K562 (cell line): Measurements from ENCODE around the gene ETNK1. TPM values are rescaled to one million over a fixed set of nuclear protein-coding genes. Genes with fewer than 3 reads are reported as not detected.
"Not testable (repeated sequence)": the region's sequence is repeated elsewhere in the genome, so short reads cannot be mapped to it uniquely, and the experiment has no call there.

Source experiments
- ATAC-seq: fragments of 200-7000 bp; cut with Tn5 transposase; 3 replicates; pipeline ENCODE4 v1.9.1; 2020; ENCODE audit warnings: moderate library complexity
- BruUV-seq: library from RNA; stranded (reverse); fragments of 400-500 nt; replicated peaks from 2 replicates; lab custom pipeline; 2021; lab: Mats Ljungman, UMichigan
- CTCF ChIA-PET: fragments of 300-600 bp; formaldehyde crosslinking; extraction: SDS; loops from one replicate; lab custom pipeline; 2021; ENCODE audit warnings: low intra/inter-chr PET ratio; lab: Yijun Ruan, JAX
- POLR2A ChIA-PET: fragments of 300-600, 350-650 bp; sonication (Branson Sonifier 250); formaldehyde crosslinking; extraction: SDS; loops from one replicate; lab custom pipeline; 2021; ENCODE audit warnings: antibody characterized with exemption, inconsistent platforms; lab: Yijun Ruan, JAX
- DNase-seq, 4 experiments: peaks; one replicate each; pipeline versions ENCODE4 v3.0.0 to v3.0.0-alpha.2; 2011 to 2018; ENCODE audit warnings: low spot score in 3 of 4, mixed read lengths in 3 of 4; ENCODE audit errors: extremely low read depth in 1 of 4
- FAIRE-seq: peaks from 2 replicates; lab custom pipeline; 2011; peaks lifted over from hg19 to GRCh38; lab: Jason Lieb, UNC
- H2AFZ ChIP-seq: 2 replicates; pipeline ENCODE4 v1.6.0; 2011; ENCODE audit warnings: low read depth, low read length, control low read depth, inconsistent platforms
- H3K27ac ChIP-seq: fragments of 200-600 bp; 3 replicates; pipeline ENCODE4 v1.8.0; 2011; ENCODE audit warnings: low read depth, mild to moderate bottlenecking, control low read depth, inconsistent platforms, low read length, moderate library complexity, mixed read lengths; ENCODE audit errors: extremely low read depth
- H3K27me3 ChIP-seq, 2 experiments: fragments of 300-600 bp in 1 of 2; 2 replicates in 1 of 2; 3 replicates in 1 of 2; pipeline versions ENCODE4 v1.6.0 to v1.8.0; 2011; ENCODE audit warnings: inconsistent platforms in 2 of 2, low read length in 2 of 2, mild to moderate bottlenecking in 1 of 2, mixed read lengths in 1 of 2, moderate library complexity in 1 of 2; ENCODE audit not compliant: control insufficient read depth in 2 of 2, insufficient read depth in 2 of 2
- H3K36me3 ChIP-seq: fragments of 300-600 bp; 3 replicates; pipeline ENCODE4 v1.8.0; 2011; ENCODE audit warnings: mild to moderate bottlenecking, low read length, inconsistent platforms; ENCODE audit not compliant: control insufficient read depth, insufficient read depth
- H3K4me1 ChIP-seq, 2 experiments: fragments of 200-600 bp in 1 of 2; replicated peaks in 1 of 2; 2 replicates in 1 of 2; 3 replicates in 1 of 2; pipeline versions ENCODE4 v1.5.1 to v1.8.0; 2011; ENCODE audit warnings: inconsistent platforms in 2 of 2, low read length in 2 of 2, mild to moderate bottlenecking in 1 of 2, mixed read lengths in 1 of 2, moderate library complexity in 1 of 2; ENCODE audit not compliant: control insufficient read depth in 2 of 2, insufficient read depth in 2 of 2
- H3K4me2 ChIP-seq: 2 replicates; pipeline ENCODE4 v1.6.1; 2011; ENCODE audit warnings: low read length, control low read depth, inconsistent platforms, mixed read lengths; ENCODE audit not compliant: insufficient read depth
- H3K4me3 ChIP-seq: fragments of 200-600 bp; sonication (generic), shearing (Covaris generic); 2 replicates; pipeline ENCODE4 v1.5.1; 2016; ENCODE audit warnings: control low read depth, inconsistent platforms
- H3K79me2 ChIP-seq: fragments of 200-600 bp; 3 replicates; pipeline ENCODE4 v1.8.0; 2011; ENCODE audit warnings: low read length, inconsistent platforms; ENCODE audit not compliant: control insufficient read depth, insufficient read depth
- H3K9ac ChIP-seq, 2 experiments: 2 replicates each; pipeline versions ENCODE4 v1.6.0 to v1.6.1; 2011; ENCODE audit warnings: low read depth in 2 of 2, low read length in 2 of 2, control low read depth in 1 of 2, inconsistent platforms in 1 of 2, mild to moderate bottlenecking in 1 of 2, mixed read lengths in 1 of 2; ENCODE audit not compliant: insufficient read depth in 1 of 2
- H3K9me1 ChIP-seq: one replicate; pipeline ENCODE4 v1.6.0; 2011; ENCODE audit warnings: inconsistent platforms, mild to moderate bottlenecking, low read length, moderate library complexity; ENCODE audit not compliant: control insufficient read depth, insufficient read depth
- H3K9me3 ChIP-seq: replicated peaks from 2 replicates; pipeline ENCODE4 v1.5.1; 2011; ENCODE audit warnings: low read depth, low read length, inconsistent platforms; ENCODE audit not compliant: control insufficient read depth, insufficient read depth
- H4K20me1 ChIP-seq: replicated peaks from 2 replicates; pipeline ENCODE4 v1.6.1; 2011; ENCODE audit warnings: low read length, inconsistent platforms, mixed read lengths; ENCODE audit not compliant: control insufficient read depth, insufficient read depth
- ADNP ChIP-seq: fragments of 200-800 bp; sonication (Bioruptor generic); IDR thresholded peaks from 2 replicates; pipeline ENCODE4 v1.6.1; 2016; ENCODE audit warnings: missing genetic modification characterization, missing compliant biosample characterization
- CBX5 ChIP-seq: IDR thresholded peaks from 2 replicates; pipeline ENCODE4 v1.6.1; 2014; ENCODE audit warnings: low read depth, borderline replicate concordance
- NFIC ChIP-seq: fragments of 450-650 bp; IDR thresholded peaks from 2 replicates; pipeline ENCODE4 v1.6.1; 2017; ENCODE audit warnings: mild to moderate bottlenecking, inconsistent platforms
- TRIM24 ChIP-seq, 2 experiments: fragments of 450-650 bp; IDR thresholded peaks; 2 replicates each; pipeline ENCODE4 v1.6.1; 2016
- TRIM28 ChIP-seq: fragments of 450-650 bp; IDR thresholded peaks from 2 replicates; pipeline ENCODE4 v1.6.1; 2017
- WGBS: fragments of 100-300 bp; shearing (Covaris generic); methylation state at CpG from one replicate; pipeline ENCODE4 v1.1.6; 2016; ENCODE audit warnings: low coverage, mixed read lengths; ENCODE audit not compliant: insufficient coverage; ENCODE audit errors: missing lambda C conversion rate; 5-methylcytosine and 5-hydroxymethylcytosine counted together
- in situ Hi-C: fragments of 300-500 bp; cut with MboI; formaldehyde crosslinking; loops from 4 replicates; pipeline ENCODE4 v1.15.0; 2018; ENCODE audit warnings: inconsistent platforms, mixed read lengths
- intact Hi-C: fragments of 100-400 bp; cut with micrococcal nuclease; formaldehyde crosslinking; loops from 2 replicates; pipeline ENCODE4 v1.14.2; 2022
- polyA plus RNA-seq, 8 experiments: library from polyadenylated mRNA; depleted of rRNA in 4 of 8; stranded (reverse) in 5 of 8; unstranded in 3 of 8; fragments of >200 nt; fragmentation: Nextera tagmentation in 2 of 8; fragmentation: Illumina TruSeq in 1 of 8; extraction: Ambion mirVana in 2 of 8; extraction: Trizol in 1 of 8; gene quantifications; 2 replicates each; pipeline versions ENCODE4 v1.2.1 to v1.2.3, GENCODE V29; 2011 to 2014; ENCODE audit warnings: inconsistent platforms in 1 of 8, missing spikeins in 1 of 8
- total RNA-seq, 7 experiments: library from RNA; depleted of rRNA in 6 of 7; stranded (reverse); fragments of >200 nt in 6 of 7; fragmentation: Illumina TruSeq in 2 of 7; extraction: Trizol in 2 of 7; gene quantifications; 2 replicates each; pipeline versions ENCODE4 v1.2.1 to v1.2.3, GENCODE V29; 2011 to 2021; ENCODE audit warnings: low replicate concordance in 1 of 7
- TF ChIP-seq, protein P1 (sequence below): fragments of 450-650 bp; IDR thresholded peaks from 2 replicates; pipeline ENCODE4 v1.6.1; 2018; ENCODE audit warnings: mild to moderate bottlenecking, low read depth; ENCODE audit not compliant: partially characterized antibody

The ETNK1 gene
- total and polyA plus RNA-seq, 9 of the 15 experiments (the other 6 are each of a cell fraction or from before 2014, with no cell fraction given) = 10.0 to 70.5 (median 36.0) TPM

DNA sequence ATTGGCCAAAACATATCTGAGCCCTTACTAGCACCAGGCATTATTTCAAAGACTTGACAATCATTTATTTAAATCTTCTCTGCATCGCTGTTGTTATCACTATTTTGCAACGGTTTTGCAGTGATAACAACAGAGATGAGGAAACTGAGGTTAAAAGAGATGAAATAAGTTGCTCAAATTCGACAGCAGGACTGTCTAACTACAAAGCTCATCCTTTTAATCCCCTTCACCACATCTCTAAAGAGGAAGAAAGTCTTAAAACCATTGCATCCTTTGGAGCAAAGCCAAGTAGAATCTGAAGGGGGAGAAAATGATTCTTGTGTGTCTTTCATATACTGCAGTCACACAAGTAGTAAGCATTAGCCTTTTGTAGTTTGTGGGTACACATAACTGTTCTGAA is 14.8 kb upstream of the ETNK1 start:
- in situ Hi-C loops = no loop called here

DNA sequence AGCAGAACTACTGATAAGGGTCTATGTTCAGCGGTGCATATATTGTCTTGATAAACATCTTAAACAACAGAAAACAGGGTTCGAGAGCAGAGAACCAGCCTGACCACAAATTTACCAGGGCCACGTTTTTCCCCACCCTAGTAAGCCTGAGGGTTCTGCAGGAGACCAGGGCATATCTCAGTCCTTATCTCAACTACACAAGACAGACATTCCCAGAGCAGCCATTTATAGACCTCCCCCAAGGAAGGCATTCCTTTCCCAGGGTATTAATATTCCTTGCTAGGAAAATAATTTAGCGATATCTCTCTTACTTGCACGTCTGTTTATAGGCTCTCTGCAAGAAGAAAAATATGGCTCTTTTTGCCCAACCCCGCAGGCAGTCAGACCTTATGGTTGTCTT is 12.1 kb upstream of the ETNK1 start:
- H3K36me3 ChIP-seq, FAIRE-seq, ATAC-seq, H2AFZ ChIP-seq, CTCF ChIA-PET, H4K20me1 ChIP-seq, H3K9ac ChIP-seq, H3K9me3 ChIP-seq, H3K27me3 ChIP-seq, H3K4me3 ChIP-seq, H3K9me1 ChIP-seq, intact Hi-C loops, H3K4me2 ChIP-seq, POLR2A ChIA-PET, BruUV-seq, H3K27ac ChIP-seq, in situ Hi-C loops, H3K4me1 ChIP-seq, DNase-seq, H3K79me2 ChIP-seq: not testable (repeated sequence)
- peak in 1 of 2 experiments; percentile 67; a peak in 2 of 4 replicates for TF ChIP-seq TRIM24 (IDR thresholded peaks at IDR 0.05)
- peak; percentile 92 for TF ChIP-seq TRIM28
- TF ChIP-seq CBX5 = 0 out of 2 replicates have a peak, but pooled peaks have one; percentile 57
- TF ChIP-seq, protein P1, sequence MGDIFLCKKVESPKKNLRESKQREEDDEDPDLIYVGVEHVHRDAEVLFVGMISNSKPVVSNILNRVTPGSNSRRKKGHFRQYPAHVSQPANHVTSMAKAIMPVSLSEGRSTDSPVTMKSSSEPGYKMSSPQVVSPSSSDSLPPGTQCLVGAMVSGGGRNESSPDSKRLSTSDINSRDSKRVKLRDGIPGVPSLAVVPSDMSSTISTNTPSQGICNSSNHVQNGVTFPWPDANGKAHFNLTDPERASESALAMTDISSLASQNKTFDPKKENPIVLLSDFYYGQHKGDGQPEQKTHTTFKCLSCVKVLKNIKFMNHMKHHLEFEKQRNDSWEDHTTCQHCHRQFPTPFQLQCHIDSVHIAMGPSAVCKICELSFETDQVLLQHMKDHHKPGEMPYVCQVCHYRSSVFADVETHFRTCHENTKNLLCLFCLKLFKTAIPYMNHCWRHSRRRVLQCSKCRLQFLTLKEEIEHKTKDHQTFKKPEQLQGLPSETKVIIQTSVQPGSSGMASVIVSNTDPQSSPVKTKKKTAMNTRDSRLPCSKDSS = peak; percentile 87
- 9% methylated on average over 5 of the region's 6 CpGs for WGBS

More for the DNA sequence above, 14.8 kb upstream of the ETNK1 start:
- intact Hi-C loops = no loop called here
- no peaks in the 10 kb centered on the region for H4K20me1 ChIP-seq
- H3K27me3 ChIP-seq = no peaks in the 10 kb centered on the region
- DNase-seq (no peak), ATAC-seq (no peak), FAIRE-seq (no peak)
- TF ChIP-seq ADNP = no peak
- TF ChIP-seq NFIC = peak; percentile 31; the same call in 1 of the 2 replicates
- no TSS peak for BruUV-seq
- CTCF ChIA-PET = no interaction called here
- peaks cover 6% of the 10 kb centered on the region for H3K9me3 ChIP-seq
- no peaks in the 10 kb centered on the region for H3K9me1 ChIP-seq
- H3K4me3 ChIP-seq = no peak overlapping the region
- H3K9ac ChIP-seq = no peak overlapping the region
- 2% methylated on average over 3 of the region's 3 CpGs for WGBS
- no peak overlapping the region for H3K27ac ChIP-seq
- H3K4me1 ChIP-seq = no peaks in the 10 kb centered on the region
- no peaks in the 10 kb centered on the region for H3K36me3 ChIP-seq
- no peak overlapping the region for H2AFZ ChIP-seq
- H3K79me2 ChIP-seq = no peaks in the 10 kb centered on the region
- H3K4me2 ChIP-seq = no peak overlapping the region
- POLR2A ChIA-PET = no interaction called here
